HEK293 (cell line): ENCODE measurements around the gene PAX2.

Source experiments
- CTCF ChIA-PET: fragments of 350-600 bp; formaldehyde crosslinking; extraction: SDS; loops from one replicate; lab custom pipeline; 2021; ENCODE audit warnings: antibody characterized with exemption; lab: Yijun Ruan, JAX
- POLR2A ChIA-PET: fragments of 300-600 bp; formaldehyde crosslinking; extraction: SDS; loops from one replicate; lab custom pipeline; 2020; ENCODE audit warnings: antibody characterized with exemption, inconsistent platforms; lab: Yijun Ruan, JAX
- H3K27ac ChIP-seq: fragments of 200-500 bp; sonication (Bioruptor generic); 2 replicates; pipeline ENCODE4 v1.5.1; 2014; ENCODE audit warnings: low read depth, low read length, control low read depth, inconsistent platforms; ENCODE audit errors: extremely low read depth
- H3K36me3 ChIP-seq, 2 experiments: fragments of 200-500 bp in 1 of 2; sonication (Bioruptor generic) in 1 of 2; 1 replicate in 1 of 2; 2 replicates in 1 of 2; pipeline ENCODE4 v1.5.1; 2014 to 2017; ENCODE audit warnings: inconsistent platforms in 2 of 2, low read length in 2 of 2; ENCODE audit not compliant: control insufficient read depth in 2 of 2, insufficient read depth in 1 of 2
- H3K4me1 ChIP-seq: fragments of 200-500 bp; sonication (Bioruptor generic); 2 replicates; pipeline ENCODE4 v1.5.1; 2014; ENCODE audit warnings: mild to moderate bottlenecking, low read length, inconsistent platforms; ENCODE audit not compliant: control insufficient read depth, insufficient read depth
- H3K4me3 ChIP-seq: 2 replicates; pipeline ENCODE4 v1.5.1; 2011; ENCODE audit warnings: low read depth, mild to moderate bottlenecking, control low read depth, low read length, moderate library complexity
- H3K9me3 ChIP-seq: fragments of 200-500 bp; sonication (Bioruptor generic); 2 replicates; pipeline ENCODE4 v1.5.1; 2014; ENCODE audit warnings: low read depth, low read length, inconsistent platforms; ENCODE audit not compliant: control insufficient read depth, insufficient read depth
- BCL11A ChIP-seq: fragments of 450-650 bp; formaldehyde crosslinking; IDR thresholded peaks from 2 replicates; pipeline ENCODE4 v1.5.1; 2016; ENCODE audit warnings: low read depth, missing biosample characterization, missing genetic modification characterization
- PRDM1 ChIP-seq: fragments of 450-650 bp; formaldehyde crosslinking; IDR thresholded peaks from 2 replicates; pipeline ENCODE4; 2016; ENCODE audit warnings: missing biosample characterization, missing genetic modification characterization
- SP7 ChIP-seq: fragments of 450-650 bp; formaldehyde crosslinking; IDR thresholded peaks from 2 replicates; pipeline ENCODE4 v1.5.1; 2016; ENCODE audit warnings: missing biosample characterization, missing genetic modification characterization
- ZNF121 ChIP-seq: fragments of 450-650 bp; formaldehyde crosslinking; IDR thresholded peaks from 2 replicates; pipeline ENCODE4 v1.5.1; 2016; ENCODE audit warnings: missing biosample characterization, missing genetic modification characterization
- ZNF138 ChIP-seq: fragments of 450-650 bp; formaldehyde crosslinking; IDR thresholded peaks from 2 replicates; pipeline ENCODE4 v1.5.1; 2016; ENCODE audit warnings: missing biosample characterization, missing genetic modification characterization, borderline replicate concordance
- ZNF140 ChIP-seq: fragments of 450-650 bp; formaldehyde crosslinking; IDR thresholded peaks from 2 replicates; pipeline ENCODE4 v1.5.1; 2016; ENCODE audit warnings: missing biosample characterization, missing genetic modification characterization
- ZNF157 ChIP-seq: fragments of 450-650 bp; formaldehyde crosslinking; IDR thresholded peaks from 2 replicates; pipeline ENCODE4 v1.5.1; 2016; ENCODE audit warnings: missing biosample characterization, missing genetic modification characterization
- ZNF214 ChIP-seq: fragments of 450-650 bp; formaldehyde crosslinking; IDR thresholded peaks from 2 replicates; pipeline ENCODE4 v1.5.1; 2017; ENCODE audit warnings: missing biosample characterization, mild to moderate bottlenecking, missing genetic modification characterization, borderline replicate concordance
- ZNF311 ChIP-seq: fragments of 450-650 bp; formaldehyde crosslinking; IDR thresholded peaks from 2 replicates; pipeline ENCODE4 v1.5.1; 2017; ENCODE audit warnings: missing biosample characterization, missing genetic modification characterization, borderline replicate concordance
- ZNF324 ChIP-seq: fragments of 450-650 bp; formaldehyde crosslinking; IDR thresholded peaks from 2 replicates; pipeline ENCODE4 v1.5.1; 2016; ENCODE audit warnings: missing biosample characterization, missing genetic modification characterization
- ZNF600 ChIP-seq: fragments of 450-650 bp; formaldehyde crosslinking; IDR thresholded peaks from 2 replicates; pipeline ENCODE4 v1.5.1; 2016; ENCODE audit warnings: missing biosample characterization, missing genetic modification characterization
- ZNF629 ChIP-seq: fragments of 450-650 bp; formaldehyde crosslinking; IDR thresholded peaks from 2 replicates; pipeline ENCODE4 v1.5.1; 2017; ENCODE audit warnings: missing biosample characterization, missing genetic modification characterization
- ZNF843 ChIP-seq: fragments of 450-650 bp; formaldehyde crosslinking; IDR thresholded peaks from 2 replicates; pipeline ENCODE4 v1.5.1; 2016; ENCODE audit warnings: missing biosample characterization, missing genetic modification characterization
- TF ChIP-seq, protein P1 (sequence below): fragments of 450-650 bp; formaldehyde crosslinking; IDR thresholded peaks from 2 replicates; pipeline ENCODE4 v1.5.1; 2016; ENCODE audit warnings: missing biosample characterization, missing genetic modification characterization
- TF ChIP-seq, protein P2 (sequence below): fragments of 450-650 bp; formaldehyde crosslinking; IDR thresholded peaks from 2 replicates; pipeline ENCODE4 v1.5.1; 2017; ENCODE audit warnings: missing biosample characterization, missing genetic modification characterization
- TF ChIP-seq, protein P3 (sequence below): fragments of 450-650 bp; formaldehyde crosslinking; IDR thresholded peaks from 2 replicates; pipeline ENCODE4 v1.5.1; 2016; ENCODE audit warnings: missing biosample characterization, missing genetic modification characterization, borderline replicate concordance
- TF ChIP-seq, protein P4 (sequence below): fragments of 450-650 bp; formaldehyde crosslinking; conservative IDR thresholded peaks from 2 replicates; pipeline ENCODE4 v1.5.1; 2016; ENCODE audit warnings: low read depth, missing biosample characterization, missing genetic modification characterization
- TF ChIP-seq, protein P5 (sequence below): fragments of 450-650 bp; formaldehyde crosslinking; IDR thresholded peaks from 2 replicates; pipeline ENCODE4 v1.5.1; 2017; ENCODE audit warnings: missing biosample characterization, missing genetic modification characterization
- TF ChIP-seq, protein P6 (sequence below): fragments of 450-650 bp; formaldehyde crosslinking; IDR thresholded peaks from 2 replicates; pipeline ENCODE4 v1.5.1; 2016; ENCODE audit warnings: missing biosample characterization, missing genetic modification characterization
- TF ChIP-seq, protein P7 (sequence below): fragments of 450-650 bp; formaldehyde crosslinking; IDR thresholded peaks from 2 replicates; pipeline ENCODE4 v1.5.1; 2016; ENCODE audit warnings: missing biosample characterization, missing genetic modification characterization

The PAX2 gene

DNA sequence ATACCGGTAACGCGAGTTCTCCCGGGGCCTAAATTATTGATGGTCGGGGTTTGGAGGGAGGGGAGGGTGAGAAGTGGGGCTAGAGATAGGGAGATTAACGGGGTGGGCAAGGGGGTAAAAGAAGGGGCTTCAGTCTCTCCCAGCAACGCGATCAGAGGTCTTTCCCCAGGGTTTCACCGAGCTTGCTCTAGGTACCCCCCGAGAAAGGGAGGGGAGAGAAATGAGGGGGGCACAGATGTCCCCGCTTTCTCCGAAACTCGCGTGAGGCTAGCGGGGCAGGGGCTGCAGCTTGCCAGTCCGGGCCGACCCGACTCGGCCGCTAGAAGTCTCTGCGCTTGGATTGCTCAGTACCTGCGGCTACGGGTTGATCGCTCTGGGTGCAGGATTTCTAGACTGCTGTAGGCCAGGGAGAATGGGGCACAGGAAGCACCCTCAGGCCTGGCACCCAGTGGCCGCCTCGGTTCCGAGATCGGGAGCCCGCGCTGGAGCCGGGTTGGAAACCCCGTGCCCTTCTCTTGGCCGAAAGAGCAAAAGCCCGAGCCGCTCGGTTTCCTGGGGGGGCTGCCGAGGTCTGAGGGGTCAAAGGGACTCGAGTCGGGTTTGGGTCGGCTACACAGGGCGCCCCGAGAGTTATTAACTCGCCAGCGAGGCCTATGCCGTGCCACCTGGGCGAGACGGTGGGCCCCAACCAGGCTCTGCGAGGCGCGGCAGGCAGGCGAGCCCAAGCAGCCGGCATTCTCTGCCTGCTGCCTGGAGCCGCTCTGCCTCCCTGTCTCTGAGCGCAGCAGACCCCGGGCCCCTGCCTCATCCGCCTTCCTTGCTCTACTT, 3.1 kb downstream of the PAX2 start:
- Histone ChIP-seq H3K27ac (no peak overlapping the region), H3K4me1 (peaks cover 2% of the 10 kb centered on the region; the same call in 1 of the 2 replicates), H3K4me3 (no peak overlapping the region), H3K9me3 (no peaks in the 10 kb centered on the region), H3K36me3 (peaks cover 0 to 12% of the 10 kb centered on the region in 2 experiments; a peak in 1 of 3 replicates)
- TF ChIP-seq, protein P1, sequence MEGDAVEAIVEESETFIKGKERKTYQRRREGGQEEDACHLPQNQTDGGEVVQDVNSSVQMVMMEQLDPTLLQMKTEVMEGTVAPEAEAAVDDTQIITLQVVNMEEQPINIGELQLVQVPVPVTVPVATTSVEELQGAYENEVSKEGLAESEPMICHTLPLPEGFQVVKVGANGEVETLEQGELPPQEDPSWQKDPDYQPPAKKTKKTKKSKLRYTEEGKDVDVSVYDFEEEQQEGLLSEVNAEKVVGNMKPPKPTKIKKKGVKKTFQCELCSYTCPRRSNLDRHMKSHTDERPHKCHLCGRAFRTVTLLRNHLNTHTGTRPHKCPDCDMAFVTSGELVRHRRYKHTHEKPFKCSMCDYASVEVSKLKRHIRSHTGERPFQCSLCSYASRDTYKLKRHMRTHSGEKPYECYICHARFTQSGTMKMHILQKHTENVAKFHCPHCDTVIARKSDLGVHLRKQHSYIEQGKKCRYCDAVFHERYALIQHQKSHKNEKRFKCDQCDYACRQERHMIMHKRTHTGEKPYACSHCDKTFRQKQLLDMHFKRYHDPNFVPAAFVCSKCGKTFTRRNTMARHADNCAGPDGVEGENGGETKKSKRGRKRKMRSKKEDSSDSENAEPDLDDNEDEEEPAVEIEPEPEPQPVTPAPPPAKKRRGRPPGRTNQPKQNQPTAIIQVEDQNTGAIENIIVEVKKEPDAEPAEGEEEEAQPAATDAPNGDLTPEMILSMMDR (tag by site-specific recombination): no peak
- no peak for TF ChIP-seq ZNF311 (tag by site-specific recombination)
- TF ChIP-seq, protein P2, sequence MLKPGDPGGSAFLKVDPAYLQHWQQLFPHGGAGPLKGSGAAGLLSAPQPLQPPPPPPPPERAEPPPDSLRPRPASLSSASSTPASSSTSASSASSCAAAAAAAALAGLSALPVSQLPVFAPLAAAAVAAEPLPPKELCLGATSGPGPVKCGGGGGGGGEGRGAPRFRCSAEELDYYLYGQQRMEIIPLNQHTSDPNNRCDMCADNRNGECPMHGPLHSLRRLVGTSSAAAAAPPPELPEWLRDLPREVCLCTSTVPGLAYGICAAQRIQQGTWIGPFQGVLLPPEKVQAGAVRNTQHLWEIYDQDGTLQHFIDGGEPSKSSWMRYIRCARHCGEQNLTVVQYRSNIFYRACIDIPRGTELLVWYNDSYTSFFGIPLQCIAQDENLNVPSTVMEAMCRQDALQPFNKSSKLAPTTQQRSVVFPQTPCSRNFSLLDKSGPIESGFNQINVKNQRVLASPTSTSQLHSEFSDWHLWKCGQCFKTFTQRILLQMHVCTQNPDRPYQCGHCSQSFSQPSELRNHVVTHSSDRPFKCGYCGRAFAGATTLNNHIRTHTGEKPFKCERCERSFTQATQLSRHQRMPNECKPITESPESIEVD (tag by site-specific recombination): no peak
- no peak for TF ChIP-seq ZNF140 (tag by site-specific recombination)
- no peak for TF ChIP-seq ZNF600 (tag by site-specific recombination)
- TF ChIP-seq SP7 (tag by site-specific recombination): no peak
- TF ChIP-seq, protein P3, sequence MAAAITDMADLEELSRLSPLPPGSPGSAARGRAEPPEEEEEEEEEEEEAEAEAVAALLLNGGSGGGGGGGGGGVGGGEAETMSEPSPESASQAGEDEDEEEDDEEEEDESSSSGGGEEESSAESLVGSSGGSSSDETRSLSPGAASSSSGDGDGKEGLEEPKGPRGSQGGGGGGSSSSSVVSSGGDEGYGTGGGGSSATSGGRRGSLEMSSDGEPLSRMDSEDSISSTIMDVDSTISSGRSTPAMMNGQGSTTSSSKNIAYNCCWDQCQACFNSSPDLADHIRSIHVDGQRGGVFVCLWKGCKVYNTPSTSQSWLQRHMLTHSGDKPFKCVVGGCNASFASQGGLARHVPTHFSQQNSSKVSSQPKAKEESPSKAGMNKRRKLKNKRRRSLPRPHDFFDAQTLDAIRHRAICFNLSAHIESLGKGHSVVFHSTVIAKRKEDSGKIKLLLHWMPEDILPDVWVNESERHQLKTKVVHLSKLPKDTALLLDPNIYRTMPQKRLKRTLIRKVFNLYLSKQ (tag by site-specific recombination): no peak
- TF ChIP-seq ZNF629 (tag by site-specific recombination): no peak
- TF ChIP-seq BCL11A (tag by site-specific recombination): no peak
- TF ChIP-seq, protein P4, sequence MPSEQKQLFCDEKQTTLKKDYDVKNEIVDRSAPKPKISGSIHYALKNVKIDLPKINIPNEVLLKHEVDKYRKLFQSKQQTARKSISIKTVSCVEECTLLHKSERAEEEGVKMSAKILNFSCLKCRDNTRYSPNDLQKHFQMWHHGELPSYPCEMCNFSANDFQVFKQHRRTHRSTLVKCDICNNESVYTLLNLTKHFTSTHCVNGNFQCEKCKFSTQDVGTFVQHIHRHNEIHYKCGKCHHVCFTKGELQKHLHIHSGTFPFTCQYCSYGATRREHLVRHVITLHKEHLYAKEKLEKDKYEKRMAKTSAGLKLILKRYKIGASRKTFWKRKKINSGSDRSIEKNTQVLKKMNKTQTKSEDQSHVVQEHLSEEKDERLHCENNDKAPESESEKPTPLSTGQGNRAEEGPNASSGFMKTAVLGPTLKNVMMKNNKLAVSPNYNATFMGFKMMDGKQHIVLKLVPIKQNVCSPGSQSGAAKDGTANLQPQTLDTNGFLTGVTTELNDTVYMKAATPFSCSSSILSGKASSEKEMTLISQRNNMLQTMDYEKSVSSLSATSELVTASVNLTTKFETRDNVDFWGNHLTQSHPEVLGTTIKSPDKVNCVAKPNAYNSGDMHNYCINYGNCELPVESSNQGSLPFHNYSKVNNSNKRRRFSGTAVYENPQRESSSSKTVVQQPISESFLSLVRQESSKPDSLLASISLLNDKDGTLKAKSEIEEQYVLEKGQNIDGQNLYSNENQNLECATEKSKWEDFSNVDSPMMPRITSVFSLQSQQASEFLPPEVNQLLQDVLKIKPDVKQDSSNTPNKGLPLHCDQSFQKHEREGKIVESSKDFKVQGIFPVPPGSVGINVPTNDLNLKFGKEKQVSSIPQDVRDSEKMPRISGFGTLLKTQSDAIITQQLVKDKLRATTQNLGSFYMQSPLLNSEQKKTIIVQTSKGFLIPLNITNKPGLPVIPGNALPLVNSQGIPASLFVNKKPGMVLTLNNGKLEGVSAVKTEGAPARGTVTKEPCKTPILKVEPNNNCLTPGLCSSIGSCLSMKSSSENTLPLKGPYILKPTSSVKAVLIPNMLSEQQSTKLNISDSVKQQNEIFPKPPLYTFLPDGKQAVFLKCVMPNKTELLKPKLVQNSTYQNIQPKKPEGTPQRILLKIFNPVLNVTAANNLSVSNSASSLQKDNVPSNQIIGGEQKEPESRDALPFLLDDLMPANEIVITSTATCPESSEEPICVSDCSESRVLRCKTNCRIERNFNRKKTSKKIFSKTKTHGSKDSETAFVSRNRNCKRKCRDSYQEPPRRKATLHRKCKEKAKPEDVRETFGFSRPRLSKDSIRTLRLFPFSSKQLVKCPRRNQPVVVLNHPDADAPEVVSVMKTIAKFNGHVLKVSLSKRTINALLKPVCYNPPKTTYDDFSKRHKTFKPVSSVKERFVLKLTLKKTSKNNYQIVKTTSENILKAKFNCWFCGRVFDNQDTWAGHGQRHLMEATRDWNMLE (tag by site-specific recombination): no peak
- no peak for TF ChIP-seq ZNF121 (tag by site-specific recombination)
- TF ChIP-seq ZNF324: no peak
- TF ChIP-seq, protein P5, sequence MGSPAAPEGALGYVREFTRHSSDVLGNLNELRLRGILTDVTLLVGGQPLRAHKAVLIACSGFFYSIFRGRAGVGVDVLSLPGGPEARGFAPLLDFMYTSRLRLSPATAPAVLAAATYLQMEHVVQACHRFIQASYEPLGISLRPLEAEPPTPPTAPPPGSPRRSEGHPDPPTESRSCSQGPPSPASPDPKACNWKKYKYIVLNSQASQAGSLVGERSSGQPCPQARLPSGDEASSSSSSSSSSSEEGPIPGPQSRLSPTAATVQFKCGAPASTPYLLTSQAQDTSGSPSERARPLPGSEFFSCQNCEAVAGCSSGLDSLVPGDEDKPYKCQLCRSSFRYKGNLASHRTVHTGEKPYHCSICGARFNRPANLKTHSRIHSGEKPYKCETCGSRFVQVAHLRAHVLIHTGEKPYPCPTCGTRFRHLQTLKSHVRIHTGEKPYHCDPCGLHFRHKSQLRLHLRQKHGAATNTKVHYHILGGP (tag by site-specific recombination): no peak
- TF ChIP-seq, protein P6, sequence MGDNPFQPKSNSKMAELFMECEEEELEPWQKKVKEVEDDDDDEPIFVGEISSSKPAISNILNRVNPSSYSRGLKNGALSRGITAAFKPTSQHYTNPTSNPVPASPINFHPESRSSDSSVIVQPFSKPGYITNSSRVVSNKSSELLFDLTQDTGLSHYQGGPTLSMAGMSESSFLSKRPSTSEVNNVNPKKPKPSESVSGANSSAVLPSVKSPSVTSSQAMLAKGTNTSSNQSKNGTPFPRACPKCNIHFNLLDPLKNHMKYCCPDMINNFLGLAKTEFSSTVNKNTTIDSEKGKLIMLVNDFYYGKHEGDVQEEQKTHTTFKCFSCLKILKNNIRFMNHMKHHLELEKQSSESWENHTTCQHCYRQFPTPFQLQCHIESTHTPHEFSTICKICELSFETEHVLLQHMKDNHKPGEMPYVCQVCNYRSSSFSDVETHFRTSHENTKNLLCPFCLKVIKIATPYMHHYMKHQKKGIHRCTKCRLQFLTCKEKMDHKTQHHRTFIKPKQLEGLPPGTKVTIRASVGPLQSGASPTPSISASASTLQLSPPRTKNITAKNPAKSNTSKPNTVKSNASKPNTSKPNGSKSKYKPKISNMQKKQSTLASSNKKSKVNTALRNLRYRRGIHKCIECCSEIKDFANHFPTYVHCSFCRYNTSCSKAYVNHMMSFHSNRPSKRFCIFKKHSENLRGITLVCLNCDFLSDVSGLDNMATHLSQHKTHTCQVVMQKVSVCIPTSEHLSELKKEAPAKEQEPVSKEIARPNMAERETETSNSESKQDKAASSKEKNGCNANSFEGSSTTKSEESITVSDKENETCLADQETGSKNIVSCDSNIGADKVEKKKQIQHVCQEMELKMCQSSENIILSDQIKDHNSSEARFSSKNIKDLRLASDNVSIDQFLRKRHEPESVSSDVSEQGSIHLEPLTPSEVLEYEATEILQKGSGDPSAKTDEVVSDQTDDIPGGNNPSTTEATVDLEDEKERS: no peak
- TF ChIP-seq ZNF157 (tag by site-specific recombination): no peak
- TF ChIP-seq, protein P7, sequence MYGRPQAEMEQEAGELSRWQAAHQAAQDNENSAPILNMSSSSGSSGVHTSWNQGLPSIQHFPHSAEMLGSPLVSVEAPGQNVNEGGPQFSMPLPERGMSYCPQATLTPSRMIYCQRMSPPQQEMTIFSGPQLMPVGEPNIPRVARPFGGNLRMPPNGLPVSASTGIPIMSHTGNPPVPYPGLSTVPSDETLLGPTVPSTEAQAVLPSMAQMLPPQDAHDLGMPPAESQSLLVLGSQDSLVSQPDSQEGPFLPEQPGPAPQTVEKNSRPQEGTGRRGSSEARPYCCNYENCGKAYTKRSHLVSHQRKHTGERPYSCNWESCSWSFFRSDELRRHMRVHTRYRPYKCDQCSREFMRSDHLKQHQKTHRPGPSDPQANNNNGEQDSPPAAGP (tag by site-specific recombination): no peak
- TF ChIP-seq ZNF214 (tag by site-specific recombination): no peak
- TF ChIP-seq ZNF138 (tag by site-specific recombination): no peak
- TF ChIP-seq ZNF843 (tag by site-specific recombination): no peak
- no peak for TF ChIP-seq PRDM1
- ChIA-PET CTCF (no interaction called here), POLR2A (no interaction called here)
